C4-2B (cell line): ENCODE measurements around the gene CILP.

ENCODE experiments used
- H3K27ac ChIP-seq: fragments of 450-650 bp; 2 replicates; pipeline ENCODE4 v1.5.1; 2017
- ZFX ChIP-seq: fragments of 450-650 bp; IDR thresholded peaks from 2 replicates; pipeline ENCODE4 v1.6.1; 2017
- TF ChIP-seq, protein P1 (sequence below): fragments of 450-650 bp; conservative IDR thresholded peaks from 2 replicates; pipeline ENCODE4 v1.5.1; 2017; ENCODE audit warnings: mild to moderate bottlenecking

Gene CILP

DNA sequence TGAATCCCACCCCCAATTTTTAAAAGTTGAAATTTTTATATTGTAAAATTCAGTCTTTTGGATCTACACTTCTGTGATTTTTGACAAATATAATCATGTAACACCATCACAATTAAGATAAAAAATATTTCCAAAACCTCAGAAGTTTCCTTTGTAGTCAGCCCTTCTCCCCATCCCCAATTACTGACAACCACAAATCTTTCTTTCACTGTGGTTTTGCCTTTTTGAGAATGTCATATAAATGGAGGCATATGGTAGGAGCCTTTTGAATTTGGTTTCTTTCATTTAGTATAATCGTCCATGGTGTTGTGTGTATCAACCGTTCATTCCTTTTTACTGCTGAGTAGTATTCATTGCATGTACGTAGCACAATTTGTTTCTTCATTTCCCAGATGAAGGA, 7.9 kb upstream of the CILP start:
- H3K27ac ChIP-seq, result no peak overlapping the region
- TF ChIP-seq, protein P1, sequence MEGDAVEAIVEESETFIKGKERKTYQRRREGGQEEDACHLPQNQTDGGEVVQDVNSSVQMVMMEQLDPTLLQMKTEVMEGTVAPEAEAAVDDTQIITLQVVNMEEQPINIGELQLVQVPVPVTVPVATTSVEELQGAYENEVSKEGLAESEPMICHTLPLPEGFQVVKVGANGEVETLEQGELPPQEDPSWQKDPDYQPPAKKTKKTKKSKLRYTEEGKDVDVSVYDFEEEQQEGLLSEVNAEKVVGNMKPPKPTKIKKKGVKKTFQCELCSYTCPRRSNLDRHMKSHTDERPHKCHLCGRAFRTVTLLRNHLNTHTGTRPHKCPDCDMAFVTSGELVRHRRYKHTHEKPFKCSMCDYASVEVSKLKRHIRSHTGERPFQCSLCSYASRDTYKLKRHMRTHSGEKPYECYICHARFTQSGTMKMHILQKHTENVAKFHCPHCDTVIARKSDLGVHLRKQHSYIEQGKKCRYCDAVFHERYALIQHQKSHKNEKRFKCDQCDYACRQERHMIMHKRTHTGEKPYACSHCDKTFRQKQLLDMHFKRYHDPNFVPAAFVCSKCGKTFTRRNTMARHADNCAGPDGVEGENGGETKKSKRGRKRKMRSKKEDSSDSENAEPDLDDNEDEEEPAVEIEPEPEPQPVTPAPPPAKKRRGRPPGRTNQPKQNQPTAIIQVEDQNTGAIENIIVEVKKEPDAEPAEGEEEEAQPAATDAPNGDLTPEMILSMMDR, result no peak
- TF ChIP-seq ZFX, result no peak

GRCh38 chr15:65217526-65218482, 6.5 kb upstream of the CILP start:
- no peak overlapping the region for H3K27ac ChIP-seq
- TF ChIP-seq, protein P1, result no peak
- no peak for TF ChIP-seq ZFX

GRCh38 chr15:65215496-65215895, 4.2 kb upstream of the CILP start:
- no peak overlapping the region for H3K27ac ChIP-seq
- TF ChIP-seq, protein P1, result no peak
- TF ChIP-seq ZFX, result no peak

- H3K27ac ChIP-seq, result no peak overlapping the region
- TF ChIP-seq, protein P1, result no peak
- 0 out of 2 replicates have a peak, but pooled peaks have one; percentile 7 for TF ChIP-seq ZFX
These were observed 2.7 kb upstream of the CILP start for GRCh38 chr15:65214010-65214409.

- H3K27ac ChIP-seq, result no peak overlapping the region
- no peak for TF ChIP-seq ZFX
- TF ChIP-seq, protein P1, result no peak
These were observed 2.0 kb upstream of the CILP start for GRCh38 chr15:65213241-65213640.

DNA sequence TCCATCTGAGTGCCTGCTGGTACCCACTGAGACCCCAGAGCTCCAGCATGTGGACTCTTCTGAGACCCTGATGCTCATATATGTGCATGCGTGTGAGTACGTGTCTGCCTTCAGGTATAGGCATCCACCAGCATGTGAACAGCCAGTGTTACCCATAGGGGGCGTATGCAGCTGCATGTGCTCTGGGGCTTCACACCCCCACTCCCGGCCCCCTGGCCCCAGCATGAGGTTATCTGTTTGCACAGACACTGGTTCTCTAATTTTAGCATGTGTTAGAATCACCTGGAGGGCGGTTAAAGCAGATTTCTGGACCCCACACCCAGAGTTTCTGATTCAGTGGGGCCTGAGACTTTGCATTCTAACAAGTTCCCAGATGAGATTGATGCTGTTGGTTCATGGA, 824 bp upstream of the CILP start:
- TF ChIP-seq, protein P1, result no peak; the same call in 1 of the 2 replicates
- TF ChIP-seq ZFX, result no peak
- no peak overlapping the region for H3K27ac ChIP-seq

DNA sequence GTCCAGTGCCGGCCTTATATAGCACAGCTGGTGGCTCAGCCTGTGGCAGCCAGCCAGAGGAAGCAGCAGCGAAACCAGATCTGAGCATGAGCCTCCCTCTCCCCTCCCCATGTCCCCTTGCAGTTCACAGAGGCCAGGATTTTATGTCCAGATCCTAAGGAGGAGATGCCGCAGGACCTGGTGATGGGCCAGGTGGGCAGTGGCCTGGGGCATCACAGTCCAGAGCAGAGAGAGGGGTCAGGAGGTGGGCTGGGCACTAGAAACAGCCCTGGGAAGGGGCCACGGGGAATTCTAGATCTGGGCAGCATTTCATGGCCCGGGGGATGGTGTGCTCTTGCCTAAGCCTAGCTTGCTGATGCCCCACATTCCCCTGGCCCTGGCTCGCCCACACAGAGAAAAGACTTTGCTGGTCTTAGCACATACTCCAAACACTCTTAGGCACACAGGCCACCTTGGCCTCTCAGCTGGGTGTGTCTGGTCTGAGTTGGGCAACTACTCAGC, 259 bp upstream of the CILP start:
- TF ChIP-seq, protein P1, result no peak
- no peak for TF ChIP-seq ZFX
- no peak overlapping the region for H3K27ac ChIP-seq
